Central memory CD8-positive, alpha-beta T cell (primary cell): ENCODE measurements around the gene VDAC1.
"Not testable (repeated sequence)": the region's sequence is repeated elsewhere in the genome, so short reads cannot be mapped to it uniquely, and the experiment has no call there.

Experiments
- ATAC-seq: fragments of 150-1000 bp; cut with Tn5 transposase; replicated peaks from 2 replicates; pipeline ENCODE4 v1.10.0; 2022; ENCODE audit warnings: mild to moderate bottlenecking, moderate FRiP score, moderate number of reproducible peaks; ENCODE audit not compliant: poor library complexity, severe bottlenecking; ENCODE audit errors: extremely low read depth
- DNase-seq, 2 donors: peaks; one replicate each; pipeline ENCODE4 v3.0.0; 2021; ENCODE audit warnings: low spot score in 2 of 2
- H3K27ac Mint-ChIP-seq: one replicate; pipeline ENCODE4 v1.8.0; 2022; ENCODE audit warnings: low read depth, mild to moderate bottlenecking, moderate library complexity, mixed read lengths
- H3K27me3 Mint-ChIP-seq: one replicate; pipeline ENCODE4 v1.8.0; 2022; ENCODE audit warnings: mixed read lengths
- H3K36me3 Mint-ChIP-seq: one replicate; pipeline ENCODE4 v1.8.0; 2022; ENCODE audit warnings: mild to moderate bottlenecking, moderate library complexity, mixed read lengths; ENCODE audit not compliant: insufficient read depth
- H3K4me1 Mint-ChIP-seq: one replicate; pipeline ENCODE4 v1.8.0; 2022; ENCODE audit warnings: mixed read lengths
- H3K4me3 Mint-ChIP-seq: one replicate; pipeline ENCODE4 v1.8.0; 2022; ENCODE audit warnings: mild to moderate bottlenecking, moderate library complexity, mixed read lengths
- H3K9me3 Mint-ChIP-seq: one replicate; pipeline ENCODE4 v1.8.0; 2022; ENCODE audit warnings: mixed read lengths

VDAC1 gene

GRCh38 chr5:134037160-134037559 is 32.4 kb upstream of the VDAC1 start:
- no peak overlapping the region for H3K27ac Mint-ChIP-seq
- H3K4me1 Mint-ChIP-seq = peaks cover 11% of the 10 kb centered on the region
- no peaks in the 10 kb centered on the region for H3K9me3 Mint-ChIP-seq
- DNase-seq = no peak
- no peak for ATAC-seq
- H3K4me3 Mint-ChIP-seq = no peak overlapping the region
- peaks cover 2% of the 10 kb centered on the region for H3K36me3 Mint-ChIP-seq
- H3K27me3 Mint-ChIP-seq = no peaks in the 10 kb centered on the region

- Mint-ChIP-seq H3K4me3 (no peak overlapping the region), H3K27ac (peak overlapping the region; percentile 39), H3K27me3 (no peaks in the 10 kb centered on the region), H3K4me1 (peaks cover 5% of the 10 kb centered on the region), H3K9me3 (no peaks in the 10 kb centered on the region), H3K36me3 (no peaks in the 10 kb centered on the region)
- no peak for ATAC-seq
- DNase-seq = no peak
These were observed 29.6 kb upstream of the VDAC1 start for GRCh38 chr5:134034326-134034725.

GRCh38 chr5:134030303-134030964 is 25.7 kb upstream of the VDAC1 start:
- H3K27me3 Mint-ChIP-seq, ATAC-seq, H3K27ac Mint-ChIP-seq, DNase-seq, H3K4me1 Mint-ChIP-seq, H3K36me3 Mint-ChIP-seq, H3K9me3 Mint-ChIP-seq, H3K4me3 Mint-ChIP-seq: not testable (repeated sequence)

GRCh38 chr5:134029156-134029555 is 24.4 kb upstream of the VDAC1 start:
- H3K27me3 Mint-ChIP-seq = no peaks in the 10 kb centered on the region
- ATAC-seq = no peak
- H3K9me3 Mint-ChIP-seq = no peaks in the 10 kb centered on the region
- H3K27ac Mint-ChIP-seq = no peak overlapping the region
- H3K36me3 Mint-ChIP-seq = no peaks in the 10 kb centered on the region
- H3K4me3 Mint-ChIP-seq = no peak overlapping the region
- no peaks in the 10 kb centered on the region for H3K4me1 Mint-ChIP-seq
- no peak for DNase-seq

- no peaks in the 10 kb centered on the region for H3K9me3 Mint-ChIP-seq
- H3K27ac Mint-ChIP-seq = no peak overlapping the region
- DNase-seq = no peak
- H3K4me1 Mint-ChIP-seq = no peaks in the 10 kb centered on the region
- no peaks in the 10 kb centered on the region for H3K36me3 Mint-ChIP-seq
- ATAC-seq = no peak
- H3K27me3 Mint-ChIP-seq = no peaks in the 10 kb centered on the region
- H3K4me3 Mint-ChIP-seq = no peak overlapping the region
These were observed 23.7 kb upstream of the VDAC1 start for GRCh38 chr5:134028496-134028895.

GRCh38 chr5:134027288-134027615 is 22.5 kb upstream of the VDAC1 start:
- Mint-ChIP-seq H3K4me3 (no peak overlapping the region), H3K9me3 (no peaks in the 10 kb centered on the region), H3K27me3 (no peaks in the 10 kb centered on the region), H3K27ac (no peak overlapping the region), H3K4me1 (no peaks in the 10 kb centered on the region), H3K36me3 (no peaks in the 10 kb centered on the region)
- DNase-seq (no peak), ATAC-seq (no peak)

- ATAC-seq = peak; percentile 77
- H3K27me3 Mint-ChIP-seq = no peaks in the 10 kb centered on the region
- no peaks in the 10 kb centered on the region for H3K36me3 Mint-ChIP-seq
- no peaks in the 10 kb centered on the region for H3K9me3 Mint-ChIP-seq
- DNase-seq = no peak
- H3K4me1 Mint-ChIP-seq = no peaks in the 10 kb centered on the region
- H3K4me3 Mint-ChIP-seq = no peak overlapping the region
- H3K27ac Mint-ChIP-seq = no peak overlapping the region
These were observed 21.9 kb upstream of the VDAC1 start for GRCh38 chr5:134026521-134027287.

- DNase-seq = no peak
- Mint-ChIP-seq H3K27ac (no peak overlapping the region), H3K27me3 (no peaks in the 10 kb centered on the region), H3K4me3 (no peak overlapping the region), H3K4me1 (no peaks in the 10 kb centered on the region), H3K36me3 (no peaks in the 10 kb centered on the region), H3K9me3 (no peaks in the 10 kb centered on the region)
- no peak for ATAC-seq
These were observed 21.0 kb upstream of the VDAC1 start for GRCh38 chr5:134025786-134026185.

GRCh38 chr5:134024811-134025210 is 20.0 kb upstream of the VDAC1 start:
- H3K4me1 Mint-ChIP-seq = no peaks in the 10 kb centered on the region
- DNase-seq (no peak), ATAC-seq (no peak)
- no peaks in the 10 kb centered on the region for H3K36me3 Mint-ChIP-seq
- no peak overlapping the region for H3K27ac Mint-ChIP-seq
- H3K27me3 Mint-ChIP-seq = no peaks in the 10 kb centered on the region
- H3K9me3 Mint-ChIP-seq = no peaks in the 10 kb centered on the region
- no peak overlapping the region for H3K4me3 Mint-ChIP-seq

- DNase-seq (no peak), ATAC-seq (no peak)
- H3K4me1 Mint-ChIP-seq = no peaks in the 10 kb centered on the region
- no peaks in the 10 kb centered on the region for H3K9me3 Mint-ChIP-seq
- H3K27me3 Mint-ChIP-seq = no peaks in the 10 kb centered on the region
- no peak overlapping the region for H3K27ac Mint-ChIP-seq
- H3K36me3 Mint-ChIP-seq = no peaks in the 10 kb centered on the region
- no peak overlapping the region for H3K4me3 Mint-ChIP-seq
These were observed 17.6 kb upstream of the VDAC1 start for GRCh38 chr5:134022333-134022732.

GRCh38 chr5:134020188-134020587 is 15.4 kb upstream of the VDAC1 start:
- H3K27me3 Mint-ChIP-seq = no peaks in the 10 kb centered on the region
- ATAC-seq = no peak
- H3K27ac Mint-ChIP-seq = no peak overlapping the region

GRCh38 chr5:134019636-134020035 is 14.9 kb upstream of the VDAC1 start:
- no peak for ATAC-seq
- no peaks in the 10 kb centered on the region for H3K36me3 Mint-ChIP-seq
- no peak for DNase-seq
- no peaks in the 10 kb centered on the region for H3K27me3 Mint-ChIP-seq
- H3K4me3 Mint-ChIP-seq = no peak overlapping the region
- no peaks in the 10 kb centered on the region for H3K9me3 Mint-ChIP-seq
- H3K4me1 Mint-ChIP-seq = no peaks in the 10 kb centered on the region
- no peak overlapping the region for H3K27ac Mint-ChIP-seq

More at GRCh38 chr5:134020188-134020587, 15.4 kb upstream of the VDAC1 start:
- no peak overlapping the region for H3K4me3 Mint-ChIP-seq
- H3K36me3 Mint-ChIP-seq = no peaks in the 10 kb centered on the region
- no peaks in the 10 kb centered on the region for H3K4me1 Mint-ChIP-seq
- DNase-seq = no peak
- H3K9me3 Mint-ChIP-seq = no peaks in the 10 kb centered on the region

- Mint-ChIP-seq H3K9me3 (no peaks in the 10 kb centered on the region), H3K27me3 (no peaks in the 10 kb centered on the region), H3K4me1 (no peaks in the 10 kb centered on the region), H3K27ac (no peak overlapping the region), H3K36me3 (no peaks in the 10 kb centered on the region), H3K4me3 (no peak overlapping the region)
- DNase-seq = no peak
- ATAC-seq = no peak
These were observed 14.2 kb upstream of the VDAC1 start for GRCh38 chr5:134018986-134019316.
